Measurements from ENCODE around the gene WDR33. TPM values are rescaled to one million over a fixed set of nuclear protein-coding genes. Genes with fewer than 3 reads are reported as not detected.

Gene WDR33
- total and polyA plus RNA-seq, 2 of the 4 experiments (the other 2 are of a cell fraction): 19.6 to 41.2 TPM

GRCh38 chr2:127852388-127852787 is 41.4 kb upstream of the WDR33 start:
- Histone ChIP-seq H2BK20ac (ENCODE audit: low read depth, low read length) (no peak overlapping the region), H3K27me3 (ENCODE audit: control insufficient read depth, insufficient read depth, low read length) (no peaks in the 10 kb centered on the region), H2BK120ac (ENCODE audit: low read depth, low read length) (no peak overlapping the region), H3K18ac (ENCODE audit: low read depth, low read length) (no peak overlapping the region), H2AK5ac (ENCODE audit: low read depth, low read length) (no peak overlapping the region), H3K4ac (ENCODE audit: low read depth, low read length) (no peak overlapping the region), H2AFZ (replicated peaks; ENCODE audit: low read length, poor library complexity) (no peak overlapping the region), H2BK15ac (ENCODE audit: low read depth, low read length) (no peak overlapping the region), H2BK5ac (ENCODE audit: low read depth, low read length, poor library complexity, severe bottlenecking) (no peak overlapping the region), H3K56ac (ENCODE audit: extremely low read depth, insufficient read depth, low read length) (no peak overlapping the region), H3K4me1 (ENCODE audit: control insufficient read depth, insufficient read depth, low read length) (peaks cover 2% of the 10 kb centered on the region; the same call in 1 of the 2 replicates), H3K9me1 (ENCODE audit: insufficient read depth, low read length) (peaks cover 10% of the 10 kb centered on the region), H4K8ac (ENCODE audit: low read depth in 2 of 2, low read length in 2 of 2) (no peak overlapping the region), H4K5ac (ENCODE audit: low read depth, low read length) (no peak overlapping the region), H3K14ac (replicated peaks; ENCODE audit: low read depth, low read length) (no peak overlapping the region), H3K9me3 (ENCODE audit: control insufficient read depth, insufficient read depth, low read length) (no peaks in the 10 kb centered on the region), H4K20me1 (ENCODE audit: insufficient read depth, low read length) (peaks cover 38% of the 10 kb centered on the region), H3K36me3 (ENCODE audit: control insufficient read depth, insufficient read depth, low read length) (peaks cover 23% of the 10 kb centered on the region), H3K27ac (ENCODE audit: insufficient read depth, low read length) (no peak overlapping the region), H2AK9ac (replicated peaks; ENCODE audit: low read depth, low read length, poor library complexity) (no peak overlapping the region), H3K9ac (ENCODE audit: low read depth, low read length) (no peak overlapping the region), H3K23ac (ENCODE audit: low read depth, low read length) (no peak overlapping the region), H4K91ac (ENCODE audit: insufficient read depth, low read depth, low read length) (no peak overlapping the region), H3K4me2 (ENCODE audit: low read depth, low read length) (no peak overlapping the region), H3K79me1 (ENCODE audit: low read depth in 1 of 2, low read length in 2 of 2) (peaks cover 30 to 64% of the 10 kb centered on the region in 2 experiments), H3K4me3 (ENCODE audit: insufficient read depth, low read depth, low read length) (no peak overlapping the region)
- dilution Hi-C loops (cut with HindIII; ENCODE audit: low sequenced_read_pairs, unreplicated experiment): no loop called here
- DNase-seq (no peak), ATAC-seq (ENCODE audit: low read depth) (no peak)
- intact Hi-C loops (cut with micrococcal nuclease): no loop called here
- in situ Hi-C loops (cut with MboI; ENCODE audit: low sequenced_read_pairs): no loop called here
- no TSS peak for BruUV-seq (replicated peaks)
- TF ChIP-seq MAZ (IDR thresholded peaks at IDR 0.05; ENCODE audit: borderline replicate concordance, low read depth, low read length): no peak
- TF ChIP-seq RCOR1 (IDR thresholded peaks at IDR 0.05; ENCODE audit: insufficient replicate concordance, low read length): no peak
- no peak for TF ChIP-seq FOS (IDR thresholded peaks at IDR 0.05; ENCODE audit: low read depth, low read length)
- peak; percentile 92 for TF ChIP-seq CEBPB (IDR thresholded peaks at IDR 0.05; ENCODE audit: low read depth, low read length)
- 97% methylated on average over 6 of the region's 8 CpGs; no CpG with 5 or more reads in 1 of the 2 experiments for WGBS, 2 experiments (ENCODE audit: extremely low coverage in 2 of 2, insufficient read length in 1 of 2)
- ChIA-PET CTCF (no interaction called here), POLR2A (ENCODE audit: unreplicated experiment) (no interaction called here)
